GM23248 (cell line): ENCODE data around the gene PIM3. TPM values are rescaled to one million over a fixed set of nuclear protein-coding genes. Genes with fewer than 3 reads are reported as not detected.

Experiments used
- DNase-seq: peaks from one replicate; pipeline ENCODE4 v3.0.0-alpha.2; 2015
- H2AFZ ChIP-seq: fragments of 200-600 bp; sonication (generic); 2 replicates; pipeline ENCODE4 v1.6.1; 2016; ENCODE audit warnings: antibody characterized with exemption
- H3F3A ChIP-seq: fragments of 200-600 bp; sonication (generic); 2 replicates; pipeline ENCODE4 v1.6.1; 2016; ENCODE audit warnings: mild to moderate bottlenecking, antibody characterized with exemption, mixed run types; ENCODE audit not compliant: insufficient read depth
- H3K27ac ChIP-seq: fragments of 200-600 bp; sonication (generic); 2 replicates; pipeline ENCODE4 v1.5.1; 2016; ENCODE audit warnings: mild to moderate bottlenecking
- H3K27me3 ChIP-seq: fragments of 200-600 bp; sonication (generic); replicated peaks from 2 replicates; pipeline ENCODE4 v1.6.1; 2016; ENCODE audit warnings: mild to moderate bottlenecking; ENCODE audit not compliant: insufficient read depth
- H3K36me3 ChIP-seq: fragments of 200-600 bp; sonication (generic); 2 replicates; pipeline ENCODE4 v1.6.1; 2016; ENCODE audit warnings: low read depth, mild to moderate bottlenecking
- H3K4me1 ChIP-seq: fragments of 200-600 bp; sonication (generic); 2 replicates; pipeline ENCODE4 v1.6.1; 2016; ENCODE audit warnings: mild to moderate bottlenecking; ENCODE audit not compliant: insufficient read depth
- H3K4me2 ChIP-seq: fragments of 200-600 bp; sonication (generic); one replicate; pipeline ENCODE4 v1.6.1; 2016; ENCODE audit warnings: mild to moderate bottlenecking; ENCODE audit not compliant: unreplicated experiment
- H3K4me3 ChIP-seq: fragments of 200-600 bp; sonication (generic); 2 replicates; pipeline ENCODE4 v1.5.1; 2016; ENCODE audit warnings: mild to moderate bottlenecking
- H3K79me2 ChIP-seq: fragments of 200-600 bp; sonication (generic); 2 replicates; pipeline ENCODE4 v1.6.1; 2016; ENCODE audit warnings: mild to moderate bottlenecking; ENCODE audit not compliant: insufficient read depth
- H3K9ac ChIP-seq: fragments of 200-600 bp; sonication (generic); 2 replicates; pipeline ENCODE4 v1.6.1; 2016; ENCODE audit warnings: mild to moderate bottlenecking
- H3K9me2 ChIP-seq: fragments of 200-600 bp; sonication (generic); 2 replicates; pipeline ENCODE4 v1.6.1; 2016; ENCODE audit warnings: mixed run types, mild to moderate bottlenecking, moderate library complexity; ENCODE audit not compliant: insufficient read depth
- H3K9me3 ChIP-seq: fragments of 200-600 bp; sonication (generic); one replicate; pipeline ENCODE4 v1.6.1; 2017; ENCODE audit warnings: low read depth
- H4K20me1 ChIP-seq: fragments of 200-600 bp; sonication (generic); 2 replicates; pipeline ENCODE4 v1.6.0; 2016; ENCODE audit not compliant: insufficient read depth
- EZH2 ChIP-seq: fragments of 200-600 bp; sonication (generic); IDR thresholded peaks from 2 replicates; pipeline ENCODE4 v1.6.1; 2018; ENCODE audit warnings: antibody characterized with exemption, mild to moderate bottlenecking; ENCODE audit not compliant: insufficient read depth, poor library complexity, severe bottlenecking
- EZH2phosphoT487 ChIP-seq: fragments of 200-600 bp; sonication (generic); IDR thresholded peaks from 2 replicates; pipeline ENCODE4 v1.6.1; 2018; ENCODE audit warnings: antibody characterized with exemption, moderate library complexity, mild to moderate bottlenecking, low read depth; ENCODE audit not compliant: insufficient read depth
- WGBS, 2 experiments: methylation state at CpG; one replicate each; pipeline ENCODE4 v1.1.6; 2015 to 2017; ENCODE audit warnings: low lambda C conversion rate in 2 of 2, low coverage in 1 of 2; ENCODE audit errors: missing lambda C conversion rate in 2 of 2; 5-methylcytosine and 5-hydroxymethylcytosine counted together
- in situ Hi-C: fragments of 300-500 bp; cut with MboI; formaldehyde crosslinking; loops from 2 replicates; pipeline ENCODE4 v1.15.0; 2020
- polyA plus RNA-seq: library from polyadenylated mRNA; unstranded; fragments of >200 nt; fragmentation: Nextera tagmentation; extraction: Ambion mirVana; gene quantifications from 2 replicates; pipeline ENCODE4 v1.2.1, GENCODE V29; 2016
- total RNA-seq: library from RNA; depleted of rRNA; stranded (reverse); fragments of >200 nt; shearing (Covaris generic); gene quantifications from 2 replicates; pipeline ENCODE4 v1.2.3, GENCODE V29; 2014

PIM3 gene
- total and polyA plus RNA-seq, 2 experiments from 2014 or later = 10.8 to 16.2 TPM

GRCh38 chr22:49995041-49995360, 34.4 kb downstream of the PIM3 start:
- Histone ChIP-seq H3K79me2 (no peaks in the 10 kb centered on the region), H3K4me3 (no peak overlapping the region), H3K9me2 (no peaks in the 10 kb centered on the region), H3K36me3 (no peaks in the 10 kb centered on the region), H3K4me2 (no peak overlapping the region), H3K27ac (no peak overlapping the region), H3K9ac (no peak overlapping the region), H3K4me1 (no peaks in the 10 kb centered on the region), H2AFZ (no peak overlapping the region), H3K27me3 (no peaks in the 10 kb centered on the region), H4K20me1 (no peaks in the 10 kb centered on the region), H3F3A (no peaks in the 10 kb centered on the region), H3K9me3 (no peaks in the 10 kb centered on the region)
- in situ Hi-C loops = no loop called here
- 57 to 64% methylated on average over 3 of the region's 3 CpGs for WGBS, 2 experiments
- DNase-seq = no peak
- no peak for TF ChIP-seq EZH2
- no peak for TF ChIP-seq EZH2phosphoT487

GRCh38 chr22:49995361-49996118, 35.0 kb downstream of the PIM3 start:
- 60 to 64% methylated on average over 8 to 9 of the region's 10 CpGs for WGBS, 2 experiments
- H3K9me2 ChIP-seq = no peaks in the 10 kb centered on the region
- no peaks in the 10 kb centered on the region for H3K79me2 ChIP-seq
- H3K27ac ChIP-seq = no peak overlapping the region
- H3K4me2 ChIP-seq = no peak overlapping the region
- no peaks in the 10 kb centered on the region for H3K9me3 ChIP-seq
- DNase-seq = no peak
- no peak for TF ChIP-seq EZH2phosphoT487
- TF ChIP-seq EZH2 = no peak
- in situ Hi-C loops = no loop called here
- H3K27me3 ChIP-seq = no peaks in the 10 kb centered on the region
- H3K4me1 ChIP-seq = no peaks in the 10 kb centered on the region
- no peaks in the 10 kb centered on the region for H3F3A ChIP-seq
- H4K20me1 ChIP-seq = no peaks in the 10 kb centered on the region
- H2AFZ ChIP-seq = no peak overlapping the region
- no peak overlapping the region for H3K4me3 ChIP-seq
- no peak overlapping the region for H3K9ac ChIP-seq
- H3K36me3 ChIP-seq = no peaks in the 10 kb centered on the region

GRCh38 chr22:49996119-49996517, 35.5 kb downstream of the PIM3 start:
- Histone ChIP-seq H3K9me3 (no peaks in the 10 kb centered on the region), H3K9me2 (no peaks in the 10 kb centered on the region), H3K27me3 (no peaks in the 10 kb centered on the region), H3K27ac (no peak overlapping the region), H4K20me1 (no peaks in the 10 kb centered on the region), H3K36me3 (no peaks in the 10 kb centered on the region), H3F3A (no peaks in the 10 kb centered on the region), H3K4me3 (no peak overlapping the region), H3K4me2 (no peak overlapping the region), H3K9ac (no peak overlapping the region), H2AFZ (no peak overlapping the region), H3K79me2 (no peaks in the 10 kb centered on the region), H3K4me1 (no peaks in the 10 kb centered on the region)
- no peak for TF ChIP-seq EZH2
- TF ChIP-seq EZH2phosphoT487 = no peak
- in situ Hi-C loops = no loop called here
- WGBS, 2 experiments = 60 to 66% methylated on average over 4 of the region's 4 CpGs
- DNase-seq = no peak

- Histone ChIP-seq H3F3A (no peaks in the 10 kb centered on the region), H3K36me3 (no peaks in the 10 kb centered on the region), H3K4me2 (no peak overlapping the region), H3K4me1 (no peaks in the 10 kb centered on the region), H3K27ac (no peak overlapping the region), H4K20me1 (no peaks in the 10 kb centered on the region), H3K9me3 (no peaks in the 10 kb centered on the region), H2AFZ (no peak overlapping the region), H3K4me3 (no peak overlapping the region), H3K79me2 (no peaks in the 10 kb centered on the region), H3K9ac (no peak overlapping the region), H3K9me2 (no peaks in the 10 kb centered on the region), H3K27me3 (no peaks in the 10 kb centered on the region)
- 82 to 83% methylated on average over 17 to 19 of the region's 19 CpGs for WGBS, 2 experiments
- DNase-seq = no peak
- no peak for TF ChIP-seq EZH2phosphoT487
- no peak for TF ChIP-seq EZH2
- in situ Hi-C loops = no loop called here
Observed at GRCh38 chr22:49996518-49997250, 36.1 kb downstream of the PIM3 start.
